ENCODE data around the gene SIGLEC8. TPM values are rescaled to one million over a fixed set of nuclear protein-coding genes. Genes with fewer than 3 reads are reported as not detected.
"Not testable (repeated sequence)": the region's sequence is repeated elsewhere in the genome, so short reads cannot be mapped to it uniquely, and the experiment has no call there.

Gene SIGLEC8
- total RNA-seq, 1 experiment from 2014 or later, result not detected

DNA sequence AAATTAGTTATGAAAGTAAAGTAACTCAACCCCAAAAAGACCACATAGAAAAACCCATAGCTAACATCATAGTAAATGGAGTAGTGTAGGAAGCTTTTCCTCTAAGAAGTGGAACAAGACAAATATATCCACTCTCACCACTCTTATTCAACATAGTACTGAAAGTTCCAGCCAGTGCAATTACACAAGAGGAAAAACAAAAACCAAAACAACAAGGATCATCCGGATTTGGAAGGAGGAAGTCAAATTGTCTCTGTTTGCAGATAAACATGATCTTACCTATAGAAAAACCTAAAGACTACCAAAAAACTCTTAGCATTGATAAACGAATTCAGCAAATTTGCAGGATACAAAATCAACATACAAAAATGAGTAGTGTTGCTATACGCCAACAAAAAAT, 8.5 kb upstream of the SIGLEC8 start:
- Mint-ChIP-seq H3K27ac (no peak overlapping the region), H3K9me3 (no peaks in the 10 kb centered on the region), H3K4me1 (no peaks in the 10 kb centered on the region), H3K36me3 (no peaks in the 10 kb centered on the region), H3K27me3 (ENCODE audit: low read depth) (peaks cover 66% of the 10 kb centered on the region), H3K4me3 (no peak overlapping the region)
- DNase-seq (ENCODE audit: low spot score) (no peak), ATAC-seq (no peak)
- no peak for TF ChIP-seq ZNF416 (CRISPR knock-in tag; IDR thresholded peaks at IDR 0.05)
- TF ChIP-seq, protein P1, sequence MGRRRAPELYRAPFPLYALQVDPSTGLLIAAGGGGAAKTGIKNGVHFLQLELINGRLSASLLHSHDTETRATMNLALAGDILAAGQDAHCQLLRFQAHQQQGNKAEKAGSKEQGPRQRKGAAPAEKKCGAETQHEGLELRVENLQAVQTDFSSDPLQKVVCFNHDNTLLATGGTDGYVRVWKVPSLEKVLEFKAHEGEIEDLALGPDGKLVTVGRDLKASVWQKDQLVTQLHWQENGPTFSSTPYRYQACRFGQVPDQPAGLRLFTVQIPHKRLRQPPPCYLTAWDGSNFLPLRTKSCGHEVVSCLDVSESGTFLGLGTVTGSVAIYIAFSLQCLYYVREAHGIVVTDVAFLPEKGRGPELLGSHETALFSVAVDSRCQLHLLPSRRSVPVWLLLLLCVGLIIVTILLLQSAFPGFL (CRISPR knock-in tag; IDR thresholded peaks at IDR 0.05; ENCODE audit: borderline replicate concordance), result no peak
- TF ChIP-seq PRRX2 (CRISPR knock-in tag; IDR thresholded peaks at IDR 0.05), result no peak
- TF ChIP-seq, protein P2, sequence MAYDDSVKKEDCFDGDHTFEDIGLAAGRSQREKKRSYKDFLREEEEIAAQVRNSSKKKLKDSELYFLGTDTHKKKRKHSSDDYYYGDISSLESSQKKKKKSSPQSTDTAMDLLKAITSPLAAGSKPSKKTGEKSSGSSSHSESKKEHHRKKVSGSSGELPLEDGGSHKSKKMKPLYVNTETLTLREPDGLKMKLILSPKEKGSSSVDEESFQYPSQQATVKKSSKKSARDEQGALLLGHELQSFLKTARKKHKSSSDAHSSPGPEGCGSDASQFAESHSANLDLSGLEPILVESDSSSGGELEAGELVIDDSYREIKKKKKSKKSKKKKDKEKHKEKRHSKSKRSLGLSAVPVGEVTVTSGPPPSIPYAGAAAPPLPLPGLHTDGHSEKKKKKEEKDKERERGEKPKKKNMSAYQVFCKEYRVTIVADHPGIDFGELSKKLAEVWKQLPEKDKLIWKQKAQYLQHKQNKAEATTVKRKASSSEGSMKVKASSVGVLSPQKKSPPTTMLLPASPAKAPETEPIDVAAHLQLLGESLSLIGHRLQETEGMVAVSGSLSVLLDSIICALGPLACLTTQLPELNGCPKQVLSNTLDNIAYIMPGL (CRISPR knock-in tag; IDR thresholded peaks at IDR 0.05), result no peak
- TF ChIP-seq, protein P3, sequence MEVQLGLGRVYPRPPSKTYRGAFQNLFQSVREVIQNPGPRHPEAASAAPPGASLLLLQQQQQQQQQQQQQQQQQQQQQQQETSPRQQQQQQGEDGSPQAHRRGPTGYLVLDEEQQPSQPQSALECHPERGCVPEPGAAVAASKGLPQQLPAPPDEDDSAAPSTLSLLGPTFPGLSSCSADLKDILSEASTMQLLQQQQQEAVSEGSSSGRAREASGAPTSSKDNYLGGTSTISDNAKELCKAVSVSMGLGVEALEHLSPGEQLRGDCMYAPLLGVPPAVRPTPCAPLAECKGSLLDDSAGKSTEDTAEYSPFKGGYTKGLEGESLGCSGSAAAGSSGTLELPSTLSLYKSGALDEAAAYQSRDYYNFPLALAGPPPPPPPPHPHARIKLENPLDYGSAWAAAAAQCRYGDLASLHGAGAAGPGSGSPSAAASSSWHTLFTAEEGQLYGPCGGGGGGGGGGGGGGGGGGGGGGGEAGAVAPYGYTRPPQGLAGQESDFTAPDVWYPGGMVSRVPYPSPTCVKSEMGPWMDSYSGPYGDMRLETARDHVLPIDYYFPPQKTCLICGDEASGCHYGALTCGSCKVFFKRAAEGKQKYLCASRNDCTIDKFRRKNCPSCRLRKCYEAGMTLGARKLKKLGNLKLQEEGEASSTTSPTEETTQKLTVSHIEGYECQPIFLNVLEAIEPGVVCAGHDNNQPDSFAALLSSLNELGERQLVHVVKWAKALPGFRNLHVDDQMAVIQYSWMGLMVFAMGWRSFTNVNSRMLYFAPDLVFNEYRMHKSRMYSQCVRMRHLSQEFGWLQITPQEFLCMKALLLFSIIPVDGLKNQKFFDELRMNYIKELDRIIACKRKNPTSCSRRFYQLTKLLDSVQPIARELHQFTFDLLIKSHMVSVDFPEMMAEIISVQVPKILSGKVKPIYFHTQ (CRISPR knock-in tag; IDR thresholded peaks at IDR 0.05), result no peak
- TF ChIP-seq, protein P4, sequence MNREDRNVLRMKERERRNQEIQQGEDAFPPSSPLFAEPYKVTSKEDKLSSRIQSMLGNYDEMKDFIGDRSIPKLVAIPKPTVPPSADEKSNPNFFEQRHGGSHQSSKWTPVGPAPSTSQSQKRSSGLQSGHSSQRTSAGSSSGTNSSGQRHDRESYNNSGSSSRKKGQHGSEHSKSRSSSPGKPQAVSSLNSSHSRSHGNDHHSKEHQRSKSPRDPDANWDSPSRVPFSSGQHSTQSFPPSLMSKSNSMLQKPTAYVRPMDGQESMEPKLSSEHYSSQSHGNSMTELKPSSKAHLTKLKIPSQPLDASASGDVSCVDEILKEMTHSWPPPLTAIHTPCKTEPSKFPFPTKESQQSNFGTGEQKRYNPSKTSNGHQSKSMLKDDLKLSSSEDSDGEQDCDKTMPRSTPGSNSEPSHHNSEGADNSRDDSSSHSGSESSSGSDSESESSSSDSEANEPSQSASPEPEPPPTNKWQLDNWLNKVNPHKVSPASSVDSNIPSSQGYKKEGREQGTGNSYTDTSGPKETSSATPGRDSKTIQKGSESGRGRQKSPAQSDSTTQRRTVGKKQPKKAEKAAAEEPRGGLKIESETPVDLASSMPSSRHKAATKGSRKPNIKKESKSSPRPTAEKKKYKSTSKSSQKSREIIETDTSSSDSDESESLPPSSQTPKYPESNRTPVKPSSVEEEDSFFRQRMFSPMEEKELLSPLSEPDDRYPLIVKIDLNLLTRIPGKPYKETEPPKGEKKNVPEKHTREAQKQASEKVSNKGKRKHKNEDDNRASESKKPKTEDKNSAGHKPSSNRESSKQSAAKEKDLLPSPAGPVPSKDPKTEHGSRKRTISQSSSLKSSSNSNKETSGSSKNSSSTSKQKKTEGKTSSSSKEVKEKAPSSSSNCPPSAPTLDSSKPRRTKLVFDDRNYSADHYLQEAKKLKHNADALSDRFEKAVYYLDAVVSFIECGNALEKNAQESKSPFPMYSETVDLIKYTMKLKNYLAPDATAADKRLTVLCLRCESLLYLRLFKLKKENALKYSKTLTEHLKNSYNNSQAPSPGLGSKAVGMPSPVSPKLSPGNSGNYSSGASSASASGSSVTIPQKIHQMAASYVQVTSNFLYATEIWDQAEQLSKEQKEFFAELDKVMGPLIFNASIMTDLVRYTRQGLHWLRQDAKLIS (CRISPR knock-in tag; IDR thresholded peaks at IDR 0.05; ENCODE audit: borderline replicate concordance), result no peak
- TF ChIP-seq ZNF121 (CRISPR knock-in tag; IDR thresholded peaks at IDR 0.05), result no peak
- TF ChIP-seq, protein P5, sequence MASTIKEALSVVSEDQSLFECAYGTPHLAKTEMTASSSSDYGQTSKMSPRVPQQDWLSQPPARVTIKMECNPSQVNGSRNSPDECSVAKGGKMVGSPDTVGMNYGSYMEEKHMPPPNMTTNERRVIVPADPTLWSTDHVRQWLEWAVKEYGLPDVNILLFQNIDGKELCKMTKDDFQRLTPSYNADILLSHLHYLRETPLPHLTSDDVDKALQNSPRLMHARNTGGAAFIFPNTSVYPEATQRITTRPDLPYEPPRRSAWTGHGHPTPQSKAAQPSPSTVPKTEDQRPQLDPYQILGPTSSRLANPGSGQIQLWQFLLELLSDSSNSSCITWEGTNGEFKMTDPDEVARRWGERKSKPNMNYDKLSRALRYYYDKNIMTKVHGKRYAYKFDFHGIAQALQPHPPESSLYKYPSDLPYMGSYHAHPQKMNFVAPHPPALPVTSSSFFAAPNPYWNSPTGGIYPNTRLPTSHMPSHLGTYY (CRISPR knock-in tag; IDR thresholded peaks at IDR 0.05), result no peak
- TF ChIP-seq, protein P6, sequence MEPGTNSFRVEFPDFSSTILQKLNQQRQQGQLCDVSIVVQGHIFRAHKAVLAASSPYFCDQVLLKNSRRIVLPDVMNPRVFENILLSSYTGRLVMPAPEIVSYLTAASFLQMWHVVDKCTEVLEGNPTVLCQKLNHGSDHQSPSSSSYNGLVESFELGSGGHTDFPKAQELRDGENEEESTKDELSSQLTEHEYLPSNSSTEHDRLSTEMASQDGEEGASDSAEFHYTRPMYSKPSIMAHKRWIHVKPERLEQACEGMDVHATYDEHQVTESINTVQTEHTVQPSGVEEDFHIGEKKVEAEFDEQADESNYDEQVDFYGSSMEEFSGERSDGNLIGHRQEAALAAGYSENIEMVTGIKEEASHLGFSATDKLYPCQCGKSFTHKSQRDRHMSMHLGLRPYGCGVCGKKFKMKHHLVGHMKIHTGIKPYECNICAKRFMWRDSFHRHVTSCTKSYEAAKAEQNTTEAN (CRISPR knock-in tag; IDR thresholded peaks at IDR 0.05), result no peak
- TF ChIP-seq TEAD1 (CRISPR knock-in tag; IDR thresholded peaks at IDR 0.05), result no peak
- TF ChIP-seq GTF2I (CRISPR knock-in tag; conservative IDR thresholded peaks at IDR 0.05), result no peak
- ChIA-PET POLR2A (no interaction called here), CTCF (interaction anchor here (1.5 to 1.9 kb wide), 3 partner anchors 45 to 194 kb away, joined by 4 to 8 read pairs (median 6); no protein-coding TSS in a partner anchor)

DNA sequence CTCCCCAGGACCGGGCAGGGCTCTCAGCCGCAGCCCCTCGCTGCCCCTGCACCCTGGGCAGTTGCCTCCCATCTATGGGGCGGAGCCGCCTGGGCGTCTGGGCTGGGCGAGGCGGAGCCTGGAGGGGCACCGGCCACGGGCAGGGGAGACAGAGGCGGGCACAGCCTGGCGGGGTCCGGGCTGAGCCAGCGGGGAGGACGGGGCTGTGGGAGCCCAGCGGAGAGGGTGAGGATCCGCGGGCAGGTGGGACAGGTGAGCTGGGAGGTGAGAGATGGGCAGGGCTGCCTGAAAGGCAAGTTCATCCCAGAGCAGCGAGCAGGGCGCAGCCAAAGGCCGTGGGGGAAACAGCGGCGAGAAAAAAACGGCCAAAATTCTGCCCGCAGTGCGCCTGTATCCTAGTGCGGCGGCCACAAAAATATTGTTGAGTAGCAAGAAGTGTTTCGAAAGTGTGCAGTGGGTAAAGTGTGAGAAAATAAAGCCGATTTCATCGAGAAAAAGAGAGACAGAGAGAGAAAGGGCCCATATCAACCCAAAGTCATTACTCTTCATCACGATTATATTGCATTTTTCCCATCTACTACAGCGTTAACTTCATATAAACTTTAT, 5.8 kb upstream of the SIGLEC8 start:
- H3K4me1 Mint-ChIP-seq; DNase-seq (ENCODE audit: low spot score); POLR2A ChIA-PET; H3K9me3 Mint-ChIP-seq; CTCF ChIA-PET; H3K36me3 Mint-ChIP-seq; H3K27ac Mint-ChIP-seq: not testable (repeated sequence)
- peak; percentile 88 for ATAC-seq
- H3K27me3 Mint-ChIP-seq (ENCODE audit: low read depth), result peaks cover 59% of the 10 kb centered on the region
- peak overlapping the region; percentile 69 for H3K4me3 Mint-ChIP-seq

Data from WTC11 (cell line).